Measurements from ENCODE around the gene CIB1.

Gene CIB1

GRCh38 chr15:90203922-90204321 is 29.8 kb downstream of the CIB1 start:
- H3K4me1 ChIP-seq (ENCODE audit: insufficient read depth, low read length, poor library complexity, severe bottlenecking) = peaks cover 51% of the 10 kb centered on the region
- peak overlapping the region; percentile 91 for H3K4me2 ChIP-seq (ENCODE audit: low read depth, low read length, poor library complexity, severe bottlenecking)
- no peaks in the 10 kb centered on the region for H3K9me2 ChIP-seq (replicated peaks; ENCODE audit: low read depth, low read length)
- H3K9me3 ChIP-seq (ENCODE audit: insufficient read depth, low read depth, low read length) = no peaks in the 10 kb centered on the region
- H3K27me3 ChIP-seq (ENCODE audit: insufficient read depth, low read length, poor library complexity, severe bottlenecking) = no peaks in the 10 kb centered on the region
- H3K9ac ChIP-seq (ENCODE audit: low read depth, low read length, poor library complexity, severe bottlenecking) = peak overlapping the region; percentile 86
- peaks cover 64% of the 10 kb centered on the region for H3K79me2 ChIP-seq (ENCODE audit: insufficient read depth, low read length)
- H3K4me3 ChIP-seq (ENCODE audit: low read length, poor library complexity, severe bottlenecking) = peak overlapping the region; percentile 95
- peaks cover 13% of the 10 kb centered on the region for H4K20me1 ChIP-seq (ENCODE audit: insufficient read depth, low read length, poor library complexity, severe bottlenecking)
- H3K36me3 ChIP-seq (ENCODE audit: insufficient read depth, low read length) = no peaks in the 10 kb centered on the region
- no peaks in the 10 kb centered on the region for H3F3A ChIP-seq (ENCODE audit: low read depth)
- H2AFZ ChIP-seq (ENCODE audit: low read length) = no peak overlapping the region
- no peak for TF ChIP-seq EZH2phosphoT487 (IDR thresholded peaks at IDR 0.05; ENCODE audit: borderline replicate concordance)
- no peak for TF ChIP-seq CTCF (conservative IDR thresholded peaks at IDR 0.05; ENCODE audit: low read length)

- TF ChIP-seq EZH2phosphoT487 (IDR thresholded peaks at IDR 0.05; ENCODE audit: borderline replicate concordance) (no peak), CTCF (conservative IDR thresholded peaks at IDR 0.05; ENCODE audit: low read length) (no peak)
- H3K27me3 ChIP-seq (ENCODE audit: insufficient read depth, low read length, poor library complexity, severe bottlenecking) = no peaks in the 10 kb centered on the region
- no peaks in the 10 kb centered on the region for H3K9me2 ChIP-seq (replicated peaks; ENCODE audit: low read depth, low read length)
- no peaks in the 10 kb centered on the region for H3K9me3 ChIP-seq (ENCODE audit: insufficient read depth, low read depth, low read length)
- peak overlapping the region; percentile 86 for H3K9ac ChIP-seq (ENCODE audit: low read depth, low read length, poor library complexity, severe bottlenecking)
- peak overlapping the region; percentile 91 for H3K4me2 ChIP-seq (ENCODE audit: low read depth, low read length, poor library complexity, severe bottlenecking)
- peak overlapping the region; percentile 95 for H3K4me3 ChIP-seq (ENCODE audit: low read length, poor library complexity, severe bottlenecking)
- H4K20me1 ChIP-seq (ENCODE audit: insufficient read depth, low read length, poor library complexity, severe bottlenecking) = peaks cover 13% of the 10 kb centered on the region
- no peak overlapping the region for H2AFZ ChIP-seq (ENCODE audit: low read length)
- peaks cover 53% of the 10 kb centered on the region for H3K4me1 ChIP-seq (ENCODE audit: insufficient read depth, low read length, poor library complexity, severe bottlenecking)
- no peaks in the 10 kb centered on the region for H3F3A ChIP-seq (ENCODE audit: low read depth)
- peaks cover 64% of the 10 kb centered on the region for H3K79me2 ChIP-seq (ENCODE audit: insufficient read depth, low read length)
- no peaks in the 10 kb centered on the region for H3K36me3 ChIP-seq (ENCODE audit: insufficient read depth, low read length)
Measured at GRCh38 chr15:90203473-90203872, 30.3 kb downstream of the CIB1 start.

- Histone ChIP-seq H3K36me3 (ENCODE audit: insufficient read depth, low read length) (no peaks in the 10 kb centered on the region), H3K4me2 (ENCODE audit: low read depth, low read length, poor library complexity, severe bottlenecking) (peak overlapping the region; percentile 91), H3K9me2 (replicated peaks; ENCODE audit: low read depth, low read length) (no peaks in the 10 kb centered on the region), H3K4me1 (ENCODE audit: insufficient read depth, low read length, poor library complexity, severe bottlenecking) (peaks cover 57% of the 10 kb centered on the region), H3K4me3 (ENCODE audit: low read length, poor library complexity, severe bottlenecking) (peak overlapping the region; percentile 95), H3F3A (ENCODE audit: low read depth) (no peaks in the 10 kb centered on the region), H3K9ac (ENCODE audit: low read depth, low read length, poor library complexity, severe bottlenecking) (peak overlapping the region; percentile 86), H4K20me1 (ENCODE audit: insufficient read depth, low read length, poor library complexity, severe bottlenecking) (peaks cover 13% of the 10 kb centered on the region), H3K27me3 (ENCODE audit: insufficient read depth, low read length, poor library complexity, severe bottlenecking) (no peaks in the 10 kb centered on the region), H3K79me2 (ENCODE audit: insufficient read depth, low read length) (peaks cover 64% of the 10 kb centered on the region), H2AFZ (ENCODE audit: low read length) (no peak overlapping the region), H3K9me3 (ENCODE audit: insufficient read depth, low read depth, low read length) (no peaks in the 10 kb centered on the region)
- TF ChIP-seq EZH2phosphoT487 (IDR thresholded peaks at IDR 0.05; ENCODE audit: borderline replicate concordance) (no peak), CTCF (conservative IDR thresholded peaks at IDR 0.05; ENCODE audit: low read length) (no peak)
Measured at GRCh38 chr15:90202929-90203328, 30.8 kb downstream of the CIB1 start.
